DMS79 (cell line): Measurements from ENCODE around the gene MAP2K2.

Source experiments
- DNase-seq: peaks from one replicate; lab custom pipeline; 2025; lab: John Stamatoyannopoulos, UW

The MAP2K2 gene

DNA sequence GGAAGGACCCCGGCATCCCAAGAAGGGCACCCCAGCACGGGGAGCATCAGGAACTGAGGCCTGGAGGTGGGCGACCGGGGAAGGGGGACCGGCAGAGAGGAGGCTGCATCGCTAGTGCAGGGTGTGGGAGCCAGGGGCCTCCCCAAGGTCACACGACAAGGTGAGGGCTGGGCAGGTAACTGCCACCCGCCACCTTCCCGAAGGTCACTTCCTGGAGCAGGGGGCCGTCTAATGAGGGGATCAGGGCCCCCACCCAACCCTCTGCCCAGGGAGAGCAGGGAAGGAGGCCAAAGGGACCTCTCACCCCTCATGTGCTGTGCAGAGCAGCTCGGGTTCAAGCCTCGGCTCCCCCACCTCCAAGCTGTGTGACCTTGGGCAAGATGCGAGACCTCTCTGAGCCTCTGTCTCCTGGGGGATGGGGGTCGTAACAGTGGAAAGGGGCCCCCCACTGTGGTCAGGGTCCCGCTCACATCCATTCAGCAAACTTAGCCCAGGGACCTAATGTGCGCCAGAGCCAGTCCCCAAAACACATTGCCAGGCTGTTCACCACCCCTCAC, 63.2 kb downstream of the MAP2K2 start:
- DNase-seq, result no peak

DNA sequence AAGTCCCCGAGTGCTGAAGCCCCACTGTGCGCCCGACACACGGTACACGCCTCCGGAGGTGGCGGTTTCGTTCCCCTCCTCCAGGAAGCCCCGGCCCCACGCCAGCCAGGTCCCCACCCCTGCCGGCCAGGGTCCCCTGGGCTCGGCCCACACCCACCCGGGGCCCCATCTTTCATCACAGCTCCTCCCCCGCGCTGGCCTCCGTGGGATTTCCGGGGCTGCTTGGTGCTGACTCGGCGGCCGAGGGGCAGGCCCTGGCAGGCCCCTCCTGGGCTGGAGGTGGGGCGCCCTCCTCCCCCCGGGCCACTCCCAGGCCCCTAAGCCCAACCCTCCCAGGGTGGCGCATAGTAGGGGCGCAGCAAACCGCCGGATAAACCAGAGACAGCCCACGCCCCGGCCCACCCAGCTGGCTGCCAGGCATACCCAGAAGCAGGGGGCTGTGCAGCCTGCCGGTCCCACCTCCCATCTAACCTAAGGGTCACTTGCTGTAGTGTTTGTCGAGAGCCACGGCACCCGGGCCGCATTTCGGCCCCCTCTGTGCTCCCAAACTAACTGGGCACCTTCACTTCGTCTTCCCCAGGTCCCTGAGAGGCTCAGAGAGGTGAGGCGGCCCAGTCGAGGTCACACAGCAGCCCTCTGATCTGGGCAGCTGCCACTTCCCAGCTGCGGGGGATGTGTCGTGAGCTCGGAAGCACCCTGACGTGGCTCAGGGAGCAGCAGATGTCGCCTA, 63.9 kb downstream of the MAP2K2 start:
- no peak for DNase-seq

DNA sequence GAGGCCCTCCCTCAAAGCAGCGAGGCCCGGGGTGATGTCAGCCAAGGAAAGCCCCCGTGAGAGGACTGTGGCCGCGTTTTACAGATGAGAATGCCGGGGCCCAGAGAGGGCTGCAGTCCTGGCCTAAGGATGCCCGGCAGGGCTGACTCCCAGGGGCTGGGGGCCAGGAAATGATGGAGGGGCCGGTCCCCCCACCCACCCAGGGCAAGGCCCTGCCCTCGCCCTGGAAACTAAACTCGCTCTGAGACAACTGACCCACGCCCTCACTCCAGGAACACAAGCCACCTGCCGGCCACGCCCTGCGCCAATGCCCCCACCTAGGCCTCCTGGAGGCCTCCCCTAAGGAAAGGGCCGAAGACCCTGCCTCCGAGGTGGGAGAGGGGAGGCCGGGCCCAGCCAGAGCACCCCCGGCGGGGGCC, 64.5 kb downstream of the MAP2K2 start:
- no peak for DNase-seq

DNA sequence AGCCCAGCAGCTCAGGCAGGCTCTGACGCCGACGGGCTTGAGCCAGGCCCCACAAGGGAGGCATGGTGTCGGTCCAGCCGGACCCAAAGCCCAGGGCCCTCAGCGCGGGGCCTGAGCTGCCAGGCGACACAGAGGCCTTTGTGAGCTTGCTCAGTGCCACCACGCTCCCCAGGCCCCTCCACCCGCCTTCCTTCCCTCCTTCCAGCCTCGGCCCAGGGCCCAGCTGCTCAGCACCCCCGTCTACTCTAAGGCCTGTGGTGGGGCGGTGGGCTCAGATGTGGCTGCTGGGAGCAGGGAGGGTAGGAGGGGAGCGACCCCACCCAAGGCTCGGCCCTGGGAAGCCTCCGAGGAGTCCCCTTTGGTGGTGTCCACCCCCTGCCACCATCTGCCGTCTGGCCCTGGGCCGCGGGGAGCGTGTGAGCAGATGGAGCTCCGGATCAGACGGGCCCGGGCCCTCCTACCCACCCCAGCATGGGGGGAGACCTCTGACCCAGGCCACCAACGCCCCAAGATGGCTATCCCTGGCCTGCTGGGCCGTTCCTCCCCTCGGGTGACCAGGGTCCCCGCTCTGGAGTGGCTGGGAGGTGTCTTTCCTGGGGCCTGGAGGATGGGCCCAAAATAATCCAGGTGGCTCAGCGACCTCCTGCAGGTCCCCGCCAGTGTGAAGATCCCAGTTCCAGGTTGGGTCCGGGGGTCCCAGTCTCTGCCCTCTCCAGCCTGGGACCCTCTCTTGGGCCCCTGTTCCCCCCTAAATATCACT, 65.0 kb downstream of the MAP2K2 start:
- DNase-seq, result no peak

DNA sequence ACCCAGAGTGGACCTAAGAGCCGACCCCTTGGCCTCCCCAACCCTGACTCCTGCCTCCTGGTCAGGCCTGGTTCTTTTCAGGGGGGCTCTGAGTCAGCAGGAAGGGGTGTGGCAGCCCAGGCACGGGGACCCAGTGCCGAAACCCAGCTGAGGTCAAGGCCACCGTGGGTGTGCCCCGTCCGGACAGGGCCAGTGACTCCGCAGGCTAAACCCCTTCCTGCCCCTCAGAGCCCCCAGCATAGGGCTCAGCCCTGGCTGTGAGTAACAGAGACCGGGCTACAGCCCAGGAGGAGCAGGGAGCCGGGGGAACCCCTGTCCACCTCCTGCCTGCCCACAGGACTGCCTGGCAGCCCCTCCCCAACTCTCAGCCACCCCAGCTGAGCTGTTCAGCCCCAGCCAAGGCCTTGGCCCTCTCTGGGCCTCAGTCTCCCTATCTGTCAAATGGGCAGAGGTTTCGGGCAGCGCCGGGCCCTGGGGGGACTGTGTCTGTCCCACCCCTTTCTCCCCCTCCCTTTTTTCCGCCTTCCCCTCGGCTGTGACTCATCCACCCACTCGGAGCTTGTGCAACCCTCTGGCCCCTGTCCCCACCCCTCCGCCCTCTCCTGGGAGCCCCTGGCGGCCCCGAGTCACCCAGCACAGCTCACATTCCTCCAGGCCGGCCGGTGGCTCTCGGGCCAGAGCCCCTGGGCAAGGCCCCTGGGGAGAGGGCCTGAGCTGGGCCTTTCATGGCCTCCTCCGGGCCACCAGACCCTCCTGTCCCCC, 65.8 kb downstream of the MAP2K2 start:
- DNase-seq, result no peak

DNA sequence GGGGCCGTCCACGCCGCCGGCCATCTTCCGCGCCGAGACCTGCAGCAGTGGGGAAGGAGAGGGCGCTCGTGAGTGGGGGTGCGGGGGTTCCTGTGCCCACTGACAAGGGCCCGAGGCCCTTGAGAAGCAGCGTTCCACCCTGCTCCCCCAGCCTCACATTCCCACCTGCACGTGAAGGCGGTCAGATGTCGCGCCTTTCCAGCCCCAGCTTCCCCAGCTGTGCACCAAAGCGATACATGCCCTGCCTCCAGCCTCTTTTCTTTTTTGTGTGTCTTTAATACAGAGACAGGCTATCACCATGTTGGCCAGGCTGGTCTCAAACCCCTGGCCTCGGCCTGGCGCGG, 68.7 kb downstream of the MAP2K2 start:
- no peak for DNase-seq

DNA sequence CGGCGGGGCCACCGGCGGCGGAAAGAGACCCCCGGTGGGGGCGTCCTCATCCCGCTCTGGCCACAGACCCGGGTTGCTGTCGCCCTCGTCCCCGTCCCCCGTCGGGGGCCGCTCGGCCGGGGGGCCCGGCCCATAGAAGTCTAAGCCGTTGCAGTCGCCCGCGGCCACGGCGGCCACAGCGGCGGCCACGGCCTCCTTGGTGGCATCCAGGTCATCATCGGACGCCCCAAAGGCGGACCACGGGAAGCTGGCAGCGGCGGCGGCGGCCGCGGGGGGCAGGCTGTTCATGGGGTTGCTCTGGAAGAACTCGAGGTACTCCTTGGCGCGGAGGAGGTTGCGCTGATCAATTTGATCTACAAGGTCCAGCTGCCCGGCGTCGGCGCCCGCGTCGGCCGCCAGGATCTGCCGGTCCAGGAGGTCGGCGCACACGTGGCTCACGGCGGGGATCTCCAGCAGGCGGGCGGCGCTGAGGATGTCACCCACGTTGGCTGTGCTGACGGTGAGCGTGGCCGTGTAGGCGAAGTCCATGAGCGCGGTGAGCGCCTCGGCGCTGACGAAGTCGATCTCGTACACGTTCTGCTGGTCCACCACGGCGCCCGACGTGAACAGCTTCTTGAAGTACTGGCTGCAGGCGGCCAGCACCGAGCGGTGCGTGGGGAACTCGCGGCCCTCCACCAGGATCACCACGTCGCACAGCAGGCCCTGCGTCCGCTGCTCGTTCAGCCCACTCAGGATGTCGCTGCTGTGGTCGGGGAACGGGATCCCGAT, 69.3 kb downstream of the MAP2K2 start:
- no peak for DNase-seq

DNA sequence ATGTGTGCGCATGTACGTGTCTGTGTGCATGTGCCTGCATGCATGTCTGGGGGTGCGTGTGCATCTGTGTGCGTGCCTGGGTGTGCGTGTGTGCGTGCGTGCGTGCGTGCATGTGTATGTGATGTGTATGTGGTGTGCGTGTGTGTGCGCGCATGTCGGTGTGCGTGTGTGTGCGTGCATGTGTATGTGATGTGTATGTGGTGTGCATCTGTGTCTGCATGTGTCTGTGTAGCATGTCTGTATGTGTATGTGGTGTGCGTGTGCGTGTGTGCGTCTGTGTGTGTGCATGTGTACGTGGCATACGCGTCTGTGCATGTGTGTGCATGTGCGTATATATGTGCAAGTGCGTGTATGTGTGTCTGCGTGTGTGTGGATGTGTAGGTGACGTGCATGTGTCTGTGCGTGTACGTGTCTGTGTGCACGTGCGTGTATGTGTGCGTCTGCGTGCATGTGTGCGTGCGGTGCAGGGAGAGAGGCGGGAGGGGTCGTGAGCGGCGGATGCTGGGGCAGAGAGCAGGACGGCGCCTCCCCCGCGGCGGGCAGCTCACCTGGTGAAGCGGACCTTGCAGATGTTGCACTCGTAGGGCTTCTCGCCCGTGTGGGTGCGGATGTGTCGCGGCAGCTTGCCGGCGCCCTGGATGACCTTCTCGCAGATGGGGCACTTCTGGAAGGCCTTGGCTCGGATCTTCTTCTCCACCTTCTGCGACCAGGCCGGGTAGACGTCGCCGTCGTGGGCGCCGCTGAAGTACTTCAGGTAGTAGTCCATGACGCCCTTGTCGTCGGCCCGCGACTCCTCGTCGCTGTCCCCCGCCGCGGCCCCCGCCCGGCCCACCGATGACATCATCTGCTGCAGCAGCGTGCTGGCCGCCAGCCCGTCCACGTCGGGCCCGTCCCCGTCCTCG, 70.2 kb downstream of the MAP2K2 start:
- no peak for DNase-seq

DNA sequence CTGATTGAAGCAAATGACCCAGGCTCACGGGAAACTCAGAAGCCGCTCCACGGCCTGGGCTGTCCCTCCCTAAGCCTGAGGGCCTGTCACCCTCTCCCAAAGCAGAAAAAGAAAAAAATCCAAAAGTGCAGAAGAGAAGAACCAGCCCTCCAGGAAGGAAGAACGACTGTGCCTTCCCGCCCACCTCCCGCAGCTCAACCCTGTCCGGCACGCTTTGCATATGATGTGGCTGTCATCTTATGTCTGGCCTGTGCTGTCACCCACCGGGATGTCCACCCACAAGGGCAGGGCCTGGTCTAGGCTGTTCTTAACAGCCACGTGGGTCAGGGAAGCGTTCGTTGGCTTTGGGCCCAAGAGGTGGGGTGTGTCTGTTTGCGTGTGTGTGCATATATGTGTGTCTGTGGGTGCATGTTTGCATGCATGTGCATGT, 70.9 kb downstream of the MAP2K2 start:
- DNase-seq, result no peak

DNA sequence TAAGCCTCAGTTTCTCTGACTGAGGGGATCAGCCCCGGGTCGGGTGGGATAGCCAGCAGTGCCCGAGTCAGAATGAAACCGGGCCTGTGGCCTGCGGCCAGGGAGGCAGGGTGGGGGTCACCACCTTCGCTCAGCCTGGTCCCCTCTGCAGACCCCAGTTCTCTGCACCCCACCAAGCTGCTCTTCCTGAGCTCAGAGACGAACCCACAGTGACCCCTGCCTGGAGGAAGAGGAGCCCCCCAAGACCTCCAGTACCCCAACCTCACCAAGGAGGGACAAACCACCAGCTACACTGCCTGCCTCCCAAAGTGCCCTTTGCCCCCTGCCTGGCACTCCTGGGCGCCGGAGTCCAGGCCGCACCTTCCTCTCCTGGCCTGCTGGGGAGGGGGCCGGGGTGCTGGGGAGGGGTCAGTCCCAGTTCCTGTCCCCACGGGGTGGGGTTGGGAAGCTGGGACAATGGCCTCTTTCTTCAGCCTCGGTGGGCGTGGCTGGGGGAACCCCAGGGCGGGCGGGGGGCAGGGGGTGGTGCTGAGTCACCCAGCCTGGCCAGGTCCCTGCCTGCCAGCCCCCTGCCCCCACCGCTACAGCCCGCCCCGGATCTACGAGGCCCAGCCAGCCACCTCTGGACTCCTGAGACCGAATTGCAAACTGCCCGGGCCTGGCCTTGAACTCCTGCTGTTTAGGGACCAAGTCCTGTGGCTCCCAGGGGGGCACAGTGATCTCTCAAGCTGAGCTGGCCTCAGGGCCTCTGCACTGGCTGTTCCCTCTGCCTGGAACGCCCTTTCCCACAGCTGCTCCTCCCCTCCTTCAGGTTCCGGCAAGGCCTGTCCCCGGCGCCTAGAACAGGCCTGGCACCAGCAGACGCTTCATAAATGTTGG, 71.6 kb downstream of the MAP2K2 start:
- DNase-seq, result no peak

DNA sequence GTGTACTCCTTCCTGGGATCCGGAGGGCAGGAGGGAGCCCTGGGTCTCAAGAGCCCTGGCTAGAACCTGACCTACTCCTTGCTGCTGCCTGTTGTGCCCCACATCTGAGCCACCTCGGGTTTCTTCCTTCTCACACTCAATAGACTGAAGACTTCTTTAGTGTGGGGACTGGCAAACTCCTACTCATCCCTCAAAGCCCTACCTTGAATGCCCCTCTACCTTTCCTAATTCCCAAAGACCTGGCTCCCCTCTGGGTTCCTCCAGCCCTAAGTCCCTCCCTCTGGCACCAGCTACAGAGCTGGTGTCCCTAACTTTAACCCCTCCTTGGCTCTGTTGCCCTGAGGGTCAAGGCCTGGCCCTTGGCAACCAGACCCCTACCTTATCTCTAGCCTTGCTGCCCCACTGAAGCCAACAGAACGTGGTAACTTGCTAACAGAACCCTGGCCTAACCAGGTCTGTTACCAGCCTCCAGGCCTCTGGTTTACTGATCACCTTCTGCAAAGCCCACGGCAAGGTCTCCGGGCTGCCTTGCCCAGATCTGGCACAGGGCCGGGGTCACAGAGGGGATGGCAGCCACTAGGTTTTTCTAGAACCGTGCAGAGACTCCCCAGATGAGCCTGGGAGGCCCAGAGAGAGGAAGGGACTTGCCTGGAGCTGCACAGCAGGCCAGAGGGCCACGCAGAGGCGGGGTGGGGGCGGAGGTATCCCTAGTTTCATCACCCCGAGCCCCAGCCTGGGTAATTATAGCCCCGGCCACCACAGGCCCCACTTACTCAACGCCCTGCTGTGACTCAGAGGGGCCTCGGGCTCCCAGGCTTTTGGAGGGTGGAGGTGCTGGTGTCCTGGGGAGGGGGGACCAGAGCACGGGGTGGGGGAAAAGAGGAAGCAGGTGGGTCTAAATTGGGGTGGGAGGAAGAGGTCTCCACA, 72.5 kb downstream of the MAP2K2 start:
- no peak for DNase-seq

DNA sequence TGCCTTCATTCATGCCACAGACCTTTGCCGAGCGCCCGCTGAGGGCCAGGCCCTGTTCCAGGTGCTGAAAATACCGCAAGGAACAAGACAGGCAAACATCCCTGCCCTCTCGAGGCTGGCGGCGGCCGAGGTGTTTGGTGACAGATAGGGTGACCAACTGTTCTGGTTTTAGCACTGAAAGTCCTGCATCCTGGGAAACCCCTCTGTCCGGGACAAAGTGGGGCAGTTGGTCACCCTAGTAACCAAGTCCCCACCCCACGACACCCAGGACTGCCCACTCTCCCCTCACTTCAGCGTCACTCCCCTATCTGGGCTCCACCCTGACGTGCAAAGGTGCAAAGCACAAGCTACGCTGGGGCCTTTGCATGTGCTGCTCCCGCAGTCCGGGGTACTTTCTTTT, 74.5 kb downstream of the MAP2K2 start:
- no peak for DNase-seq

DNA sequence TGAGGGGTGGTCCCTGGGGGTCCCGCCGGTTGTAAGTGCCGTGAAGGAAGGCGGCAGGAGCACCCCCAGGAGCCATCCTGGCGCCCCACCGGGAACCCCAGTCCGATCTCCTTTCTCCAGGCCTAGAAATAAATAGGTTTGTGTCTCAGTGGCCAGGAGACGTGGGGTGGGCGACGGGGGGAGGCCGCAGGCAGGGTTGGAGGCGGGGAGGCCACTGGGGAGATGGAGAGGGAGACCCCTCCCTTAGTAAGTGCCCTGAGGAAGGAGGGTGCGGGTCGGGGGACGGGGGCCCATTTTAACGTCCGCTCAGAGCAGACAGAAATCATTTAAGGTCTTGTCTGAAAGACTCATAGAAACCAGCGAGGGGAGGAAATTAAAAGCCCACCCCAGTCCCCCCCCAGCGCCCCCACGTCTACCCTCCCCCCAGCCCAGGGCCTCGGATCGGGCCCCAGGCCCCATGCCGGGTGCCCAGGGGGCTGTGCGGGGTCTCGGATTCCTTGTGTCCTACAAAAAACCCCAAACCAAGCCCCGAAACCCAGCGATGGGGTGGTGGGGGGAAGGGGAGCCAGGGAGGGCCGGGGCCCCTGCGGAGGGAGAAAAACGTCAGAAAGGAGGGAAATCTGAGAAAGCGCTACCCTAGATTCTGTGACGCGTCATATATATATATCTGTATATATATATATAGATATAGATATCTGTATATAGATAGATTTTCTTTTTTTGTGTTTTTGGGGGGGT, 76.8 kb downstream of the MAP2K2 start:
- no peak for DNase-seq

DNA sequence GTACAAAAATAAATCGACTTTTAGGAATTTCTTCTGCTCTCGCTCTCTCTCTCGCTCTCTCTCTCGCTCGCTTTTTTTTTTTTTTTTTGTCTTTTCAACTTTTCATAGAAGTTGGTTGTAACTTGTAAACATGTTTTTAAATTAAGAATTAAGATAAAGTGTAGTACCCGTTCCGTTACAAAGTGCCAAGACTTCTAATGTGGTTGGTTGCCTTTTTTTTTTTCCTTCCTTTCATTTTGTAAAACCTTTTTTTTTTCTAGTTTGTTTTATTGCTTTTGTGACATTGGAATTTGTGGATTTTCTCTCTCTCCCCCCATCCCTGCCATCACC, 77.6 kb downstream of the MAP2K2 start:
- DNase-seq, result no peak

DNA sequence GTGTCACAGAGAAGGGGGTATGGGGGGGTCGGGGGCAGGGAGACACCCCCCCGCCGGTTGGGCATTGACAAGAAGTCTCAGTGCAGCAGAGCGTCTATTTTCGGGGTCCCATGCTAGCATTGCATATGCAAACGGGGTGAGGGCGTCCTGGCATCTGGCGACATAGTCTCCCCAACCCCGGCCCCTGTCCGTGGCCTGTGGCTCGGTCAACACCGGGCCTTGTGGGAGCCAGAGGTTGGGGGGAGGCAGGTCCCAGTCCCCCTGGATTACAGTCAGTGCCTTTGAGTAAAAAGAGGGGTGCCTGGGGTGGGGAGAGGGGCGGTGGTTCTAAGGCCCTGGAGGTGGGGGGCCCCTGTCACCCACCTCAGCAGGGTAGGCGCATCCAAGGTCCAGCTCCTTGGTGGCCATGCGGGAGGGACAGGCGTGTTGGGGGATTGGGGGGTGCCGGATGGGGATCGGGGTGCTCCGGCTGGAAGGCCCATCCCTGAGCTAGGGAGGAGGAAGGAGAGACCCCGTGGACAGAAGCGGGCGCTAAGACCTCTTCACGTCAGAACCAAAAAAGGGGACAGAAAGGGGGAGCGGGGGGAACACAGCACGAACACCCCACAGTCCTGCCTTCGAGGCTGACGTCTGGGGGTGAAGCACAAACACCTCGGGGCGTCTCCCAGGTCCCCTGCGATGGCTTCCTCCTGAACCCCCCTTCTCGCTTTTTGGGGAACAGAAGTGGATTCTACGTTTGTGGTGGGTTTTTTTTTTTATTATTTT, 78.1 kb downstream of the MAP2K2 start:
- DNase-seq, result no peak

DNA sequence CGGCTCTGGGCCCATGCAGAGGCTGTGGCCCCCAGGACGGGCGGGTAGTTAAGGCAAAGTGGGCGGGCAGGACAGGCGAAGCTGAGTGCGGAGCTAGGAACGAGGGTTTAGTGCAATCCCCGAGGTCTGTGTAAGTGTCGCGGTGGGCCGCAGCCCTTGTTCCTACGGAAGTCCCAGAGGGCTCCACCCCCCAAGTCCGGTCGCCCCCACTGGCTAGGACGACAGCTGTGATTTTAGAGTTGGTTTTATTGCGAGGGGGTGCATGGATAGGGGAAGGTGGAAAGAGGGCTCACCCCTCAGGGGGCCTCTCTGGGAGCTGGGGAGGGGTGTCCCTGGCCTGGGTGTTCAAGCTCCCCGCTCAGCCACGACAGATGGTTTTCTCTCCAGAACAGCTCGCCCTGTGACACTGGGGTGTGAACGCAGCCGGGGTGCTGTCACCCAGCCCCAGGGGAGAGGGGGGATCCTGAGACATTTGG, 78.9 kb downstream of the MAP2K2 start:
- no peak for DNase-seq
